Suprapubic skin (tissue), 4 donors: ENCODE measurements around the gene SLC6A12. TPM values are rescaled to one million over a fixed set of nuclear protein-coding genes. Genes with fewer than 3 reads are reported as not detected.
A peak's percentile ranks its signal among the peaks of the same experiment; 100 is the strongest.

Source experiments
- DNase-seq, 2 donors: peaks; one replicate each; pipeline ENCODE4 v3.0.0-alpha.2; 2019; ENCODE audit warnings: low spot score in 2 of 2
- H3K27ac ChIP-seq: fragments of 200-600 bp; sonication (generic); one replicate; pipeline ENCODE4 v1.5.1; 2019
- H3K27me3 ChIP-seq: fragments of 200-600 bp; sonication (generic); one replicate; pipeline ENCODE4 v1.5.1; 2019
- H3K36me3 ChIP-seq: fragments of 200-600 bp; sonication (generic); one replicate; pipeline ENCODE4 v1.5.1; 2019
- H3K4me1 ChIP-seq: fragments of 200-600 bp; sonication (generic); one replicate; pipeline ENCODE4 v1.5.1; 2019
- H3K4me3 ChIP-seq: fragments of 200-600 bp; sonication (generic); one replicate; pipeline ENCODE4 v1.5.1; 2019; ENCODE audit warnings: mild to moderate bottlenecking
- H3K9me3 ChIP-seq: fragments of 200-600 bp; sonication (generic); one replicate; pipeline ENCODE4 v1.5.1; 2019
- CTCF ChIP-seq, 2 donors: fragments of 200-600 bp in 1 of 2; fragments of 450-650 bp in 1 of 2; sonication (generic) in 1 of 2; IDR thresholded peaks; one replicate each; pipeline ENCODE4 v1.5.1; 2016 to 2019; ENCODE audit warnings: antibody characterized with exemption in 2 of 2, mild to moderate bottlenecking in 1 of 2, moderate library complexity in 1 of 2
- EP300 ChIP-seq: sonication (generic); formaldehyde crosslinking; IDR thresholded peaks from one replicate; pipeline ENCODE4 v1.6.1; 2017; ENCODE audit warnings: antibody characterized with exemption
- POLR2A ChIP-seq, 2 donors: fragments of 450-650 bp; IDR thresholded peaks; one replicate each; pipeline ENCODE4 v1.6.1; 2017; ENCODE audit warnings: antibody characterized with exemption in 2 of 2, mild to moderate bottlenecking in 2 of 2, moderate library complexity in 2 of 2
- POLR2AphosphoS5 ChIP-seq, 3 donors: sonication (generic); formaldehyde crosslinking; IDR thresholded peaks; one replicate each; pipeline ENCODE4 v1.6.1; 2017; ENCODE audit warnings: antibody characterized with exemption in 3 of 3
- WGBS: methylation state at CpG from one replicate; pipeline ENCODE4 v1.1.5; 2018; 5-methylcytosine and 5-hydroxymethylcytosine counted together
- total RNA-seq, 4 donors: library from RNA; depleted of rRNA; stranded (reverse); fragments of >200 nt; gene quantifications; one replicate each; pipeline ENCODE4 v1.1.0, GENCODE V29; 2016

Gene SLC6A12
- total RNA-seq, 4 donors from 2014 or later: 3.1 to 6.0 TPM; not detected in 2

GRCh38 chr12:202081-202731 lies 11.8 kb downstream of the SLC6A12 start:
- no peak overlapping the region for H3K27ac ChIP-seq

GRCh38 chr12:201361-201760 lies 12.6 kb downstream of the SLC6A12 start:
- Histone ChIP-seq H3K27ac (no peak overlapping the region), H3K27me3 (peaks cover 38% of the 10 kb centered on the region), H3K4me1 (peaks cover 15% of the 10 kb centered on the region), H3K36me3 (no peaks in the 10 kb centered on the region), H3K4me3 (no peak overlapping the region), H3K9me3 (no peaks in the 10 kb centered on the region)
- TF ChIP-seq POLR2A (IDR thresholded peaks at IDR 0.05): no peak
- no peak for TF ChIP-seq POLR2AphosphoS5 (IDR thresholded peaks at IDR 0.05)
- no peak for TF ChIP-seq CTCF (IDR thresholded peaks at IDR 0.05)
- no peak for TF ChIP-seq EP300
- 69% methylated on average over 8 of the region's 8 CpGs for WGBS
- no peak for DNase-seq

More at GRCh38 chr12:202081-202731, 11.8 kb downstream of the SLC6A12 start:
- no peak overlapping the region for H3K4me3 ChIP-seq
- 48% methylated on average over 12 of the region's 15 CpGs for WGBS
- DNase-seq: no peak
- H3K4me1 ChIP-seq: peaks cover 15% of the 10 kb centered on the region
- H3K9me3 ChIP-seq: no peaks in the 10 kb centered on the region
- TF ChIP-seq POLR2AphosphoS5 (IDR thresholded peaks at IDR 0.05): no peak
- no peak for TF ChIP-seq POLR2A (IDR thresholded peaks at IDR 0.05)
- no peak for TF ChIP-seq EP300
- no peak for TF ChIP-seq CTCF (IDR thresholded peaks at IDR 0.05)
- peaks cover 46% of the 10 kb centered on the region for H3K27me3 ChIP-seq
- H3K36me3 ChIP-seq: no peaks in the 10 kb centered on the region

- no peak overlapping the region for H3K4me3 ChIP-seq
- WGBS: 64% methylated on average over 8 of the region's 9 CpGs
- H3K9me3 ChIP-seq: no peaks in the 10 kb centered on the region
- H3K4me1 ChIP-seq: peaks cover 10% of the 10 kb centered on the region
- TF ChIP-seq CTCF (IDR thresholded peaks at IDR 0.05) (no peak), EP300 (no peak), POLR2A (IDR thresholded peaks at IDR 0.05) (no peak), POLR2AphosphoS5 (IDR thresholded peaks at IDR 0.05) (no peak)
- DNase-seq: no peak
- peaks cover 49% of the 10 kb centered on the region for H3K27me3 ChIP-seq
- H3K36me3 ChIP-seq: no peaks in the 10 kb centered on the region
- peak overlapping the region; percentile 58 for H3K27ac ChIP-seq
Observed at GRCh38 chr12:198705-199104, 15.3 kb downstream of the SLC6A12 start.

- 96% methylated on average over 11 of the region's 11 CpGs for whole genome bisulfite sequencing
- Histone ChIP-seq H3K4me1 (peaks cover 4% of the 10 kb centered on the region), H3K36me3 (no peaks in the 10 kb centered on the region), H3K4me3 (no peak overlapping the region), H3K9me3 (no peaks in the 10 kb centered on the region), H3K27me3 (peaks cover 49% of the 10 kb centered on the region), H3K27ac (no peak overlapping the region)
- TF ChIP-seq POLR2AphosphoS5 (IDR thresholded peaks at IDR 0.05) (no peak), POLR2A (IDR thresholded peaks at IDR 0.05) (no peak), EP300 (no peak), CTCF (IDR thresholded peaks at IDR 0.05) (no peak)
- DNase-seq: no peak
Observed at GRCh38 chr12:197911-198695, 15.9 kb downstream of the SLC6A12 start.

- no peak overlapping the region for H3K27ac ChIP-seq
- no peaks in the 10 kb centered on the region for H3K36me3 ChIP-seq
- no peaks in the 10 kb centered on the region for H3K9me3 ChIP-seq
- H3K27me3 ChIP-seq: peaks cover 53% of the 10 kb centered on the region
- no peak for DNase-seq
- no peak overlapping the region for H3K4me3 ChIP-seq
- TF ChIP-seq EP300 (no peak), POLR2A (IDR thresholded peaks at IDR 0.05) (no peak)
- peaks cover 3% of the 10 kb centered on the region for H3K4me1 ChIP-seq
- WGBS: 93% methylated on average over 3 of the region's 3 CpGs
Observed at GRCh38 chr12:197347-197746, 16.6 kb downstream of the SLC6A12 start.
